AG09319 (cell line): ENCODE data around the gene UNC93A.

Experiments used
- DNase-seq: peaks from one replicate; pipeline ENCODE4 v3.0.0-alpha.2; 2010; ENCODE audit warnings: low read depth; ENCODE audit errors: extremely low read depth
- CTCF ChIP-seq: IDR thresholded peaks from 2 replicates; pipeline ENCODE4 v1.5.1; 2011; ENCODE audit warnings: low read depth, mild to moderate bottlenecking, inconsistent platforms, low read length, moderate library complexity

The UNC93A gene

DNA sequence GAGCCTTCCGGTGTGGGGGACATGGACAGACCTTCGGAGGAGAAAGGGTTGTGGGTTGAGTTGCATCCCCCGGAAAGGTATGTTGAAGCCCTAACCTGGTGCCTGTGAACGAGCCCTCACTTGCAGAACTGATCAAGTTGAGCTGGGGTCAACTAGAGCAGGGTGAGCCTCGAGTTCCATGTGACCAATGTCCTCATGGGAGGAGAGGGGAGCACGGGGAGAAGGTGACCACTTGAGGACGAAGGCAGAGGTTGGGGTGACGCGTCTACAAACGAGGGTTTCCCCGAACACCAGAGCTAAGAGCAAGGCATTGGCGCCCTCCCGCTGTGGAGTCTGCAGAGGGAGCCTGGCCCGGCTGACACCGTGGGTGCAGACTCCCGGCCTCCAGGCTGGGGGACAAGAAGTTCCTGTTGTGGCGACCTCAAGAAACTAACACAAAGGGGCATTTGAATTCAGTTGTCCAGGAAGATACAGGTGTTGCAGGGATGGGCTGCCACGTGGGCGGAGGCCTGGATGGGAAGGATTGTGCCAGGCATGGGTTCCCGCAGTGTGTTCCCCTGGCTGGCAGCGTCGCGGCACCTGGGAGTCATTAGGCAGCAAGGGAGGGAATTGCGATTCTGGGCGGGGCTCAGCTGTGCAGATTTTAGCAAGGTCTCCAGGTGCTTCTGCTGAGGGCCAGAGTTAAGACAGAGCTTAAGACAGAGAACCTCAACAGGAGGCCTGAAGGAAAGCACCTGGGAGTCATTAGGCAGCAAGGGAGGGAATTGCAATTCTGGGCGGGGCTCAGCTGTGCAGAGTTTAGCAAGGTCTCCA, 20.4 kb upstream of the UNC93A start:
- no peak for TF ChIP-seq CTCF
- DNase-seq = no peak

- DNase-seq = no peak
Measured at GRCh38 chr6:167272151-167272550, 19.0 kb upstream of the UNC93A start.

GRCh38 chr6:167272696-167273379, 18.3 kb upstream of the UNC93A start:
- no peak for DNase-seq
- TF ChIP-seq CTCF = no peak

More at GRCh38 chr6:167272151-167272550, 19.0 kb upstream of the UNC93A start:
- TF ChIP-seq CTCF = no peak

GRCh38 chr6:167274270-167274669, 16.8 kb upstream of the UNC93A start:
- no peak for DNase-seq
- TF ChIP-seq CTCF = no peak

DNA sequence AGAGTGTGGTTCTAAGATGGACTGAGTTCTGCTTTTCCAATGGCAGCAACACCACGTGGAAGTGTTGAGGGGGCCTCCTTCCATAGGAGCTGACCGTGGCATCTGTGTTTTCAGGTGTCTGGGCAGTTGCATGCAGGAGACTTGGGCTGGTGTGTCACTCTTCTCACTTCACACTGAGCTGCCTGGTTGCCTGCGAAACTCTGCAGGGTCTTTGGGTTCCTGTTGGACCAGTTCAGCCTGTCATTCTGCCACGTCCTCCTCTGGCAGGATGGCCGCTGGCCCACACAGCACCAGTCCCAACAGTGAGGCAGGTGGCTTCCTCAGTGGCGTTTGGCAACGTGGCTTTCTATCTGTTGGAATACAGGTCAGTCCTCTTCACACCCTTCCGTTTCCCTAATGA, 16.1 kb upstream of the UNC93A start:
- TF ChIP-seq CTCF = no peak
- DNase-seq = no peak

GRCh38 chr6:167275436-167275835, 15.7 kb upstream of the UNC93A start:
- no peak for DNase-seq
- TF ChIP-seq CTCF = no peak
